Peyer's patch (tissue), 4 donors: ENCODE measurements around the gene KIF6.

ENCODE experiments used
- CTCF ChIP-seq, 6 experiments: fragments of 450-650 bp in 4 of 6; fragments of 200-600 bp in 2 of 6; sonication (generic) in 1 of 6; IDR thresholded peaks; one replicate each; pipeline ENCODE4 v1.5.1; 2017 to 2019; ENCODE audit warnings: antibody characterized with exemption in 6 of 6, mild to moderate bottlenecking in 3 of 6, moderate library complexity in 1 of 6
- POLR2A ChIP-seq, 2 donors: fragments of 450-650 bp; IDR thresholded peaks; one replicate each; pipeline ENCODE4 v1.5.1; 2017; ENCODE audit warnings: antibody characterized with exemption in 2 of 2, mild to moderate bottlenecking in 2 of 2, moderate library complexity in 2 of 2

- TF ChIP-seq CTCF (IDR thresholded peaks at IDR 0.05) = no peak
- TF ChIP-seq POLR2A (IDR thresholded peaks at IDR 0.05) = no peak
Measured at GRCh38 chr6:39558591-39559190, 166.5 kb downstream of the KIF6 start.
